Amniotic stem cell (primary cell): ENCODE measurements around the gene RNU1-3.
"Not testable (repeated sequence)": the region's sequence is repeated elsewhere in the genome, so short reads cannot be mapped to it uniquely, and the experiment has no call there.

Experiments
- DNase-seq: peaks from one replicate; lab custom pipeline; 2025; lab: John Stamatoyannopoulos, UW

The RNU1-3 gene

GRCh38 chr1:16651560-16651959 is 15.2 kb downstream of the RNU1-3 start:
- not testable (repeated sequence) for DNase-seq

GRCh38 chr1:16649960-16650359 is 16.8 kb downstream of the RNU1-3 start:
- not testable (repeated sequence) for DNase-seq

GRCh38 chr1:16649390-16649789 is 17.4 kb downstream of the RNU1-3 start:
- DNase-seq, result not testable (repeated sequence)

DNA sequence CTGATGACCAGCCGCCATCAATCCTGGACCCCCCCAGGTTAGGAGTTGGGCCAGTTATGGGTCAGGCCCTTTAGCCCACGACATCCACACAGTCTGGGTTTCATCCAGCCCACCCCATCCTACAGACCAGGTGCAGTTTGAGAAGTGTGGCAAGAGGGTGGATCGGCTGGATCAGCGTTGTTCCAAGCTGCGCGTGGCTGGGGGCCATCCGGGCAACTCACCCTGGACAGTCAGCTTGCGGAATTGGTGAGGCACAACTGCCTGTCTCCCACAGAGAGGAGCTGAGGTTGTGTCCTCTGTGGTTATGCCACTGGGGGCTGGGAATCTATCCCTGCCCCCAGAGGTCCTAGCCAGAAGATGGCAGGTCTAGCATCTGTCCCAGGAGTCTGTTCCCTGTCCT is 18.0 kb downstream of the RNU1-3 start:
- DNase-seq, result not testable (repeated sequence)

- not testable (repeated sequence) for DNase-seq
These were observed 18.5 kb downstream of the RNU1-3 start for GRCh38 chr1:16648250-16648649.

DNA sequence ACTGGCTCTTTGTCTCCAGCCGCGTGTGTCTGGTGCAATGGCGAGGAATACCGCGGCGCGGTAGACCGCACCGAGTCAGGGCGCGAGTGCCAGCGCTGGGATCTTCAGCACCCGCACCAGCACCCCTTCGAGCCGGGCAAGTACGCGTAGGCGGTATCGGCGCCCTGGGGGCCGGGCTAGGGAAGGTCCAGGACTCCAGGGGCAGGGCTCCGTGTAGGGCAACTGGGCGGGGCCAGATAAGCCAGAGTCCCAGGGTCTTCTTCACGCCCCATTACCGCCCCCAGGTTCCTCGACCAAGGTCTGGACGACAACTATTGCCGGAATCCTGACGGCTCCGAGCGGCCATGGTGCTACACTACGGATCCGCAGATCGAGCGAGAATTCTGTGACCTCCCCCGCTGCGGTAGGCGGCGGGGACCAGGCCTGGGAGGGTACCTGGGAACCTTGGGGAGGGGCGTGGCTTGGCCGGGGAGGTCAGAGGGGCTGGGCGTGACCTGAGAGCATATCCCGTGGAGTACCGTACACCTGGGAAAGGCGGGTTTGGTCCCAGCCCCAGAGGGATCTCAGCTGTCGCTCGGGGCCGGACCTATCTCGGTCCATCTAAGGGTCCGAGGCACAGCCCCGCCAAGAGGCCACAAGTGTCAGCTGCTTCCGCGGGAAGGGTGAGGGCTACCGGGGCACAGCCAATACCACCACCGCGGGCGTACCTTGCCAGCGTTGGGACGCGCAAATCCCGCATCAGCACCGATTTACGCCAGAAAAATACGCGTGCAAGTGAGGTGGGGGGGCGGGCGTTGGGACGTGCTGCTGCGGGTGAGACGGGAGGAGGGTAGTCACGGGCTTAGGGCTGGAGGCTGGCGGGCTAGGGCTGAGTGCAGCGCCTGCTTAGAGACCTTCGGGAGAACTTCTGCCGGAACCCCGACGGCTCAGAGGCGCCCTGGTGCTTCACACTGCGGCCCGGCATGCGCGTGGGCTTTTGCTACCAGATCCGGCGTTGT is 19.3 kb downstream of the RNU1-3 start:
- DNase-seq, result not testable (repeated sequence)

- not testable (repeated sequence) for DNase-seq
These were observed 20.0 kb downstream of the RNU1-3 start for GRCh38 chr1:16646716-16647115.

DNA sequence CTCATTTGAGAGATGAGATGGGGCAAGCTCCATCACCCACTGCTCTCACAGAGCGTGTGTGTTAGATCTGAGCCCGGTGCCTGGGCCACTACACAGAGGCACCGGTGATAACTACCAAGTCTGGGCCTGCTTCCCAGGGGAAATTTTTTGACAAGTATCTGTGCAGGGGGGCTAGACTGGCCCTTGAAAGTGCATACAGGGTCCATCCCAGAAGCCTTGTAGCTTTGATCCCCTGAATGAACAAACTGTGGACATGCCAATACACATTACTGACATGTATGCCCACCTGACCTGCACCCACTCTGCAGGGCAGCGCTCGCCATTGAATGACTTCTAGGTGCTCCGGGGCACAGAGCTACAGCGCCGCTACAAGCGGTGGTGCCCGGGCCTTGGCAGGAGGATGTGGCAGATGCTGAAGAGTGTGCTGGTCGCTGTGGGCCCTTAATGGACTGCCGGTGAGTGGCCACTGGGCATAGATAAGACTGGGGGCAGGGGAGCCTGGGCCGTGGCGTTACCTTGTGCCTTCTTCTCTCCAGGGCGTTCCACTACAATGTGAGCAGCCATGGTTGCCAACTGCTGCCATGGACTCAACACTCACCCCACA is 20.6 kb downstream of the RNU1-3 start:
- not testable (repeated sequence) for DNase-seq

- DNase-seq, result not testable (repeated sequence)
These were observed 21.3 kb downstream of the RNU1-3 start for GRCh38 chr1:16645271-16646060.

GRCh38 chr1:16644482-16645270 is 22.1 kb downstream of the RNU1-3 start:
- peak; percentile 95 for DNase-seq

DNA sequence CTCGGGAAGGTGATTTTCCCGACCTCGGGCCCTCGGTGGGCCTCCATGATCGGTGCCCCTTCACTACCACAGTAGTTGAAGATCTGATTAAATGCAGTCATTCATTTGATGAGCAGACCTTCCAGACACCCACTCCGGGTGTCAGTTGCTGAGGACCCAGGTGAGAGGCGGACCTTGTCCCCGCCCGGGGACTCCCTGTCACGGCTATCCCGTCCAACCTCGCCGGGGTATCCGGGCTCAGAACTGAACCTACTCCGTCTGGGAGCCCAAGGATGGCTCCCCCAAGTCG is 22.6 kb downstream of the RNU1-3 start:
- no peak for DNase-seq

DNA sequence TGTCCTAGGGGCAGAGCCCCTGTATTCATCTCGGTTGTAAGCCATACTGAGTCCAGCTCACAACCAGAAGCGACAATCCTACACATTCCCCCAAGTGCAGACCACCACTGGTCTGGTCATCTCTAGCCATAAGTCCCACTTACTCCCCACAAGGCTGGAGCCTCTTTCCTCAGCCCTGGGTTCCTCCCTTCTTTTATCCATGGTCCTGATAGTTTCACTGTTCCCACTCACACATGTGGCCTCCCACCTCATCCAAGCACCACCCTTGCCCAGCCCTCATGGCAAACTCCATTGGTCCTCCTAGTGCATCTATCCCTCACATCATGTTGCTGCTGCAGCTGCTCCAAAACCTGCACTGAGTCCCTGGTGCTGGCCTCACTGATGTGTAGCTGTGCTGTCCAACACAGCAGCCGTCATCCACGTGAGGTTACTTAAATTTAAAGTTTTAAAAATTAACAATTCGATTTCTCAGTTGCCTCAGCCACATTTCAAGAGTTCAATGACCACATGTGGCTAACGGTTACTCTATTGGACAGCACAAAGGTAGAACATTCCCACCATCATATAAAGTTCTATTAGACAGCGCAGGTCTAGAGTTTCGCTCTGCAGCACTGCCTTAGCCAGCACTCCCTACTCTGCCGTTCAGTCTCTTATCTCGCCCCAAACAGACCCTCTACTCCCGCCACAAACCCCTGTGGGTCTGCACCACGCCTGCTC is 23.1 kb downstream of the RNU1-3 start:
- DNase-seq, result not testable (repeated sequence)

- not testable (repeated sequence) for DNase-seq
These were observed 23.7 kb downstream of the RNU1-3 start for GRCh38 chr1:16643001-16643411.

DNA sequence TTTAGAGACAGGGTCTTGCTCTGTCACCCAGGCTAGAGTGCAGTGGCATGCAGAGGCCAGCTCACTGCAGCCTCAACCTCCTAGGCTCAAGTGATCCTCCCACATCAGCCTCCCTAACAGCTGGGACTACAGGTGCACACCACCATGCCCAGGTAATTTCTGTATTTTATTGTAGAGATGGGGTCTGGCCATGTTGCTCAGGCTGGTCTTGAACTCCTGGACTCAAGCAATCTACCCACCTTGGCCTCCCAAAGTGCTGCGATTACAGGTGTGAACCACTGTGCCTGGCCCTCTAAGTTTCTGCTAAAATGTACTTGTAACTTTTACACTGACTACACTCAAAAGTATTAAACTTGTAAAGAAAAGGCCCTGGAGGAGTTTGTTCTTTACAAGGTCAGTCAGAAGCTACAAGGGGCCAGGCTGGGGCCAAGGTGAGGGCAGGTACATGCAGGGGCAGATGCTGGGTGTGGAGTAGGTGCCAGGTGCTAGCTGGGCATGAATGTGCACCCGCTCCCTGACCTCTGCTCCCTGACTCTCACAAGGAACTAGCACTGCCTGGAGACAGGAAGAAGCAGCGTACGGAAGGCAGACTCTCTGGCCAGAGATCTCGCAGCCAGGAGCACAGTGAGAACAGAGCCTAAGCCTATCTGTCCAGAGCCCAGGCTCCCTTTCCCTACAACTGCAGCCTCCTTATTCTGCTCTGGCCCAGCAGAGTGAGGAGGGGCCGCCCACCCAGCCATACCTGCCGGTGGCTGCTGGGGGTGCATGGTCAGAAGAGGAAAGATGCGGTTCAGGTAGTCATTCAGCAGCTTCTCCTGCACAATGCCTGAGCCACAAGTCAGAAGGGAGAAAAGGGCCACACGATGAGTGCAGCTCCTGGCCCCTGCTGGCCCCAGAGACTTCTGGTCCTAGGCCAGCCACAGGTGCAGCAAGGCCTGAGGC is 24.5 kb downstream of the RNU1-3 start:
- not testable (repeated sequence) for DNase-seq

DNA sequence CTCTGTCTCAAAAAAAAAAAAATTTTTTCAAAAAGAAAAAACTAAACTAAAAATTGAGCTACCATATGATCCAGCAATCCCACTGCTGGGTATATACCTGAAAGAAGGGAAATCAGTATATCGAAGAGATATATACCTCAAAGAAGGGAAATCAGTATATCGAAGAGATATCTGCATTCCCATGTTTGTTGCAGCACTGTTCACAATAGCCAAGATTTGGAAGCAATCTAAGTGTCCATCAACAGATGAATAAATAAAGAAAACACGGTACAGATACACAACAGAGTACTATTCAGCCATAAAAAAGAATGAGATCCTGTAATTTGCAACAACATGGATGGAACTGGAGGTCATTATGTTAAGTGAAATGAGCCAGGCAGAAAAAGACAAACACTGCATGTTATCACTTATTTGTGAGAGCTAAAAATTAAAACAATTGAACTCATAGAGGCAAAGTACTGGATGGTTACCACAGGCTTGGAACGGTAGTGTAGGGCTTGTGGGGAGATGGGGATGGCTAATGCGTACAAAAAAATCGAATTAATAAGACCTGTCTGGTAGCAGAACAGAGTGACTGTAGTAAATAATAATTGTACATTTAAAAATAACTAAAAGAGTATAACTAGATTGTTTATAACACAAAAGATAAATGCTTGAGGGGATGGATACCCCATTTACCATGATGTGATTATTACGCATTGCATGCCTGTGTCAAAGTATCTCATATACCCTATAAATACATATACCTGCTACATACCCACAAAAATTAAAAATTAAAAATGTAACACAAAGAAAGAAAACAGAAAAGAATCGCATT is 25.4 kb downstream of the RNU1-3 start:
- DNase-seq, result not testable (repeated sequence)

GRCh38 chr1:16639091-16640031 is 27.4 kb downstream of the RNU1-3 start:
- not testable (repeated sequence) for DNase-seq

DNA sequence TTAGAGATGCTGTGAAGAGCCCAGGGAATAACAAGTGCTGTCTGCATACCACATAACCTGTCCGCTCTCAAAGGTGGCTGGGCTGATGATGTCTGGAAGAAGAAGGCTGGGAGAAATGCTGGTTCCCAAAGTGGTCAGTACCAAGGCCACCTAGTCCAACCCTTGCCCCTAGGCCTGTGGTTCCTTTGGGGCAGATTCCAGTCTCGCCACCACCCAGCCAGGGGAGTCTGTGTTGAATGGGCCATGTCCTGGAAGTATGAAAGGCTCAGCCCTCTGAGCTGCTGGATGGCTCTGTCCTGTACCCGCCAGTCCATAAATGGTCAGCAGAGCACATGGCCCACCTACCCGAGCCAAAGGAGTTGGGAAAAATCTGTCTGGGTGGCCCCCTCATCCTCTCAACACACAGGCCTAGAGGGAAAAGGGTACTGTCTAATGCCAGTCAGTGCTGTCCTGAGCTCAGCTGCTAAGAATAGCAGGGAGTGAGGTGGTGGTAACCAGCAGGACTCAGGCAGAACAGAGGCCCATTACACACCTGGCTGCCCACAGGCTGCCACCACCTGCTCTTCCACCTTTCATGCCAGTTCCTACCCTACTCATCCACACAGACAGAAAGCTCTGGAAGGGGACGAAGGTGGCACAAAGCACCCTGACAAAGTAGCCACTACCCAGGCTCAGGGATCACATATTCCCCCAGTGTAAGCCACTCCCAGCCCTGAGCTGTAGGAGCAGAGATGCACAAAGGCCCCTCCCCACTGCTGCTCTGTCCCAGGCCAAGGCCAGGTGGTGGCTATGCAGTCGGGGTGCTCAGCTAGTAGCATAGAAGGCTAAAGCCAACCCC is 28.6 kb downstream of the RNU1-3 start:
- not testable (repeated sequence) for DNase-seq
